Skeletal muscle tissue (tissue), 4 donors: Measurements from ENCODE around the gene MPO. TPM values are rescaled to one million over a fixed set of nuclear protein-coding genes. Genes with fewer than 3 reads are reported as not detected.

Experiments used
- H3K27ac ChIP-seq: one replicate; pipeline ENCODE4 v1.7.0; 2013; ENCODE audit warnings: mild to moderate bottlenecking, low read depth, low read length, inconsistent platforms
- H3K27me3 ChIP-seq, 3 donors: one replicate each; pipeline ENCODE4 v1.7.0; 2013; ENCODE audit warnings: low read length in 3 of 3; ENCODE audit not compliant: control insufficient read depth in 3 of 3, insufficient read depth in 3 of 3
- H3K36me3 ChIP-seq, 3 donors: one replicate each; pipeline ENCODE4 v1.7.0; 2013; ENCODE audit warnings: low read length in 3 of 3; ENCODE audit not compliant: control insufficient read depth in 3 of 3, insufficient read depth in 3 of 3
- H3K4me1 ChIP-seq, 3 donors: one replicate each; pipeline ENCODE4 v1.7.0; 2013; ENCODE audit warnings: low read length in 3 of 3, mild to moderate bottlenecking in 3 of 3; ENCODE audit not compliant: control insufficient read depth in 3 of 3, insufficient read depth in 3 of 3
- H3K4me3 ChIP-seq, 3 donors: one replicate each; pipeline ENCODE4 v1.7.0; 2013; ENCODE audit warnings: low read length in 3 of 3
- H3K9ac ChIP-seq, 3 donors: one replicate each; pipeline ENCODE4 v1.7.0; 2013; ENCODE audit warnings: low read length in 3 of 3, mild to moderate bottlenecking in 3 of 3, moderate library complexity in 2 of 3, low read depth in 1 of 3
- H3K9me3 ChIP-seq, 3 donors: one replicate each; pipeline ENCODE4 v1.7.0; 2013; ENCODE audit warnings: low read length in 3 of 3; ENCODE audit not compliant: control insufficient read depth in 3 of 3
- total RNA-seq: library from RNA; depleted of rRNA; stranded (reverse); fragments of >200 nt; gene quantifications from one replicate; pipeline ENCODE4 v1.2.3, GENCODE V29; 2014
- donor health status: Osteomylitis.

MPO gene
- total RNA-seq, 1 donor from 2014 or later, result 14.1 TPM

GRCh38 chr17:58312829-58313228 is 32.1 kb upstream of the MPO start:
- Histone ChIP-seq H3K9me3 (no peaks in the 10 kb centered on the region), H3K27me3 (no peaks in the 10 kb centered on the region), H3K36me3 (peaks cover 0 to 6% (median 1%) of the 10 kb centered on the region in 3 donors), H3K9ac (no peak overlapping the region), H3K4me3 (no peak overlapping the region), H3K4me1 (no peaks in the 10 kb centered on the region), H3K27ac (no peak overlapping the region)

GRCh38 chr17:58312021-58312630 is 31.4 kb upstream of the MPO start:
- Histone ChIP-seq H3K9me3 (no peaks in the 10 kb centered on the region), H3K4me1 (no peaks in the 10 kb centered on the region), H3K36me3 (peaks cover 0 to 10% (median 1%) of the 10 kb centered on the region in 3 donors), H3K4me3 (no peak overlapping the region), H3K27me3 (no peaks in the 10 kb centered on the region), H3K27ac (no peak overlapping the region), H3K9ac (no peak overlapping the region)

GRCh38 chr17:58311429-58311894 is 30.7 kb upstream of the MPO start:
- Histone ChIP-seq H3K36me3 (peaks cover 0 to 12% (median 1%) of the 10 kb centered on the region in 3 donors), H3K27me3 (no peaks in the 10 kb centered on the region), H3K4me1 (no peaks in the 10 kb centered on the region), H3K9ac (no peak overlapping the region), H3K27ac (no peak overlapping the region), H3K9me3 (no peaks in the 10 kb centered on the region), H3K4me3 (no peak overlapping the region)

GRCh38 chr17:58310511-58311428 is 30.0 kb upstream of the MPO start:
- no peak overlapping the region for H3K4me3 ChIP-seq
- H3K36me3 ChIP-seq, result peaks cover 0 to 9% (median 0%) of the 10 kb centered on the region in 3 donors
- H3K27ac ChIP-seq, result no peak overlapping the region
- H3K9ac ChIP-seq, result no peak overlapping the region
- no peaks in the 10 kb centered on the region for H3K27me3 ChIP-seq
- no peaks in the 10 kb centered on the region for H3K9me3 ChIP-seq
- no peaks in the 10 kb centered on the region for H3K4me1 ChIP-seq

- Histone ChIP-seq H3K9me3 (no peaks in the 10 kb centered on the region), H3K36me3 (peaks cover 0 to 5% (median 0%) of the 10 kb centered on the region in 3 donors), H3K9ac (no peak overlapping the region), H3K27me3 (no peaks in the 10 kb centered on the region), H3K4me3 (no peak overlapping the region), H3K27ac (no peak overlapping the region), H3K4me1 (no peaks in the 10 kb centered on the region)
Measured at GRCh38 chr17:58309918-58310259, 29.2 kb upstream of the MPO start.

GRCh38 chr17:58308985-58309917 is 28.5 kb upstream of the MPO start:
- H3K27me3 ChIP-seq, result no peaks in the 10 kb centered on the region
- H3K27ac ChIP-seq, result no peak overlapping the region
- H3K9me3 ChIP-seq, result no peaks in the 10 kb centered on the region
- H3K4me3 ChIP-seq, result no peak overlapping the region
- no peak overlapping the region for H3K9ac ChIP-seq
- H3K4me1 ChIP-seq, result no peaks in the 10 kb centered on the region
- H3K36me3 ChIP-seq, result peaks cover 0 to 5% (median 0%) of the 10 kb centered on the region in 3 donors

- Histone ChIP-seq H3K27ac (no peak overlapping the region), H3K9ac (no peak overlapping the region), H3K4me1 (no peaks in the 10 kb centered on the region)
Measured at GRCh38 chr17:58308173-58308984, 27.6 kb upstream of the MPO start.

GRCh38 chr17:58307468-58308172 is 26.9 kb upstream of the MPO start:
- Histone ChIP-seq H3K9me3 (no peaks in the 10 kb centered on the region), H3K9ac (no peak overlapping the region), H3K27ac (no peak overlapping the region), H3K27me3 (no peaks in the 10 kb centered on the region), H3K4me1 (no peaks in the 10 kb centered on the region), H3K36me3 (peaks cover 0 to 5% (median 0%) of the 10 kb centered on the region in 3 donors), H3K4me3 (no peak overlapping the region)

More at GRCh38 chr17:58308173-58308984, 27.6 kb upstream of the MPO start:
- Histone ChIP-seq H3K4me3 (no peak overlapping the region), H3K27me3 (no peaks in the 10 kb centered on the region), H3K9me3 (no peaks in the 10 kb centered on the region), H3K36me3 (peaks cover 0 to 5% (median 0%) of the 10 kb centered on the region in 3 donors)
